Gastrocnemius medialis (tissue), 4 donors: ENCODE results near the gene TMEM8B. TPM values are rescaled to one million over a fixed set of nuclear protein-coding genes. Genes with fewer than 3 reads are reported as not detected.

Experiments used
- ATAC-seq, 2 donors: fragments of 150-250 bp; one replicate each; pipeline ENCODE4 v1.9.1; 2016
- DNase-seq, 2 donors: peaks; one replicate each; pipeline ENCODE4 v3.0.0-alpha.2; 2019
- H3K27ac ChIP-seq, 4 donors: fragments of 200-600 bp; sonication (generic); 1 replicate in 1 of 4; 2 replicates in 3 of 4; pipeline ENCODE4 v1.5.1; 2016 to 2018; ENCODE audit warnings: mild to moderate bottlenecking in 2 of 4, moderate library complexity in 1 of 4
- H3K27me3 ChIP-seq, 3 donors: fragments of 200-600 bp; sonication (generic) in 2 of 3; 1 replicate in 1 of 3; 2 replicates in 2 of 3; pipeline versions ENCODE4 v1.5.1 to v1.6.0; 2016 to 2019; ENCODE audit warnings: mild to moderate bottlenecking in 1 of 3, moderate library complexity in 1 of 3
- H3K36me3 ChIP-seq, 2 donors: fragments of 200-600 bp; sonication (generic) in 1 of 2; one replicate each; pipeline ENCODE4 v1.5.1; 2017 to 2018
- H3K4me1 ChIP-seq, 2 donors: fragments of 200-600 bp; sonication (generic) in 1 of 2; one replicate each; pipeline ENCODE4 v1.5.1; 2016 to 2017; ENCODE audit warnings: mild to moderate bottlenecking in 2 of 2
- H3K4me3 ChIP-seq, 4 donors: fragments of 200-600 bp; sonication (generic) in 3 of 4; 1 replicate in 1 of 4; 2 replicates in 3 of 4; pipeline ENCODE4 v1.5.1; 2016 to 2019; ENCODE audit warnings: mild to moderate bottlenecking in 2 of 4
- H3K9me3 ChIP-seq, 3 donors: fragments of 200-600 bp; sonication (generic) in 2 of 3; 1 replicate in 1 of 3; 2 replicates in 2 of 3; pipeline ENCODE4 v1.5.1; 2016 to 2019
- POLR2A ChIP-seq, 2 donors: fragments of 450-650 bp; IDR thresholded peaks; one replicate each; pipeline ENCODE4 v1.6.1; 2017; ENCODE audit warnings: antibody characterized with exemption in 2 of 2, mild to moderate bottlenecking in 2 of 2, moderate library complexity in 2 of 2
- in situ Hi-C, 4 donors: fragments of 200-750 bp; cut with MboI; loops; one replicate each; pipeline versions ENCODE4 v1.15.0 to v1.8.0; 2017; ENCODE audit warnings: low sequenced_read_pairs in 4 of 4
- intact Hi-C: fragments of 100-400 bp; cut with DNase I; formaldehyde crosslinking; loops from one replicate; pipeline ENCODE4 v1.15.1; 2023; ENCODE audit warnings: low total_unique reads
- total RNA-seq, 4 donors: library from RNA; depleted of rRNA; stranded (reverse); fragments of >200 nt; gene quantifications; one replicate each; pipeline versions ENCODE4 v1.1.0 to v1.2.3, GENCODE V29; 2016
- TF ChIP-seq, protein P1 (sequence below), 5 experiments: fragments of 450-650 bp in 3 of 5; fragments of 200-600 bp in 2 of 5; sonication (generic) in 2 of 5; IDR thresholded peaks in 4 of 5; conservative IDR thresholded peaks in 1 of 5; 1 replicate in 4 of 5; 2 replicates in 1 of 5; pipeline ENCODE4 v1.5.1; 2016 to 2019; ENCODE audit warnings: antibody characterized with exemption in 5 of 5, mild to moderate bottlenecking in 3 of 5, moderate library complexity in 3 of 5

TMEM8B gene
- total RNA-seq, 4 donors from 2014 or later, result 1.9 to 6.4 (median 6.1) TPM

- intact Hi-C loops, result no loop called here
Observed at GRCh38 chr9:35867538-35867937, 38.5 kb downstream of the TMEM8B start.

GRCh38 chr9:35868933-35869332 lies 39.9 kb downstream of the TMEM8B start:
- no peak for DNase-seq
- Histone ChIP-seq H3K9me3 (no peaks in the 10 kb centered on the region), H3K4me1 (no peaks in the 10 kb centered on the region), H3K27ac (no peak overlapping the region), H3K36me3 (no peaks in the 10 kb centered on the region), H3K4me3 (no peak overlapping the region), H3K27me3 (peaks cover 0 to 17% (median 5%) of the 10 kb centered on the region in 3 donors)
- in situ Hi-C loops (no loop called here), intact Hi-C loops (no loop called here)
- TF ChIP-seq, protein P1, sequence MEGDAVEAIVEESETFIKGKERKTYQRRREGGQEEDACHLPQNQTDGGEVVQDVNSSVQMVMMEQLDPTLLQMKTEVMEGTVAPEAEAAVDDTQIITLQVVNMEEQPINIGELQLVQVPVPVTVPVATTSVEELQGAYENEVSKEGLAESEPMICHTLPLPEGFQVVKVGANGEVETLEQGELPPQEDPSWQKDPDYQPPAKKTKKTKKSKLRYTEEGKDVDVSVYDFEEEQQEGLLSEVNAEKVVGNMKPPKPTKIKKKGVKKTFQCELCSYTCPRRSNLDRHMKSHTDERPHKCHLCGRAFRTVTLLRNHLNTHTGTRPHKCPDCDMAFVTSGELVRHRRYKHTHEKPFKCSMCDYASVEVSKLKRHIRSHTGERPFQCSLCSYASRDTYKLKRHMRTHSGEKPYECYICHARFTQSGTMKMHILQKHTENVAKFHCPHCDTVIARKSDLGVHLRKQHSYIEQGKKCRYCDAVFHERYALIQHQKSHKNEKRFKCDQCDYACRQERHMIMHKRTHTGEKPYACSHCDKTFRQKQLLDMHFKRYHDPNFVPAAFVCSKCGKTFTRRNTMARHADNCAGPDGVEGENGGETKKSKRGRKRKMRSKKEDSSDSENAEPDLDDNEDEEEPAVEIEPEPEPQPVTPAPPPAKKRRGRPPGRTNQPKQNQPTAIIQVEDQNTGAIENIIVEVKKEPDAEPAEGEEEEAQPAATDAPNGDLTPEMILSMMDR (IDR thresholded peaks at IDR 0.05 in 4 of 5, conservative IDR thresholded peaks at IDR 0.05 in 1 of 5), result no peak
- no peak for TF ChIP-seq POLR2A (IDR thresholded peaks at IDR 0.05)
- no peak for ATAC-seq

More at GRCh38 chr9:35867538-35867937, 38.5 kb downstream of the TMEM8B start:
- Histone ChIP-seq H3K9me3 (no peaks in the 10 kb centered on the region), H3K4me3 (no peak overlapping the region), H3K4me1 (no peaks in the 10 kb centered on the region), H3K27ac (no peak overlapping the region), H3K27me3 (peaks cover 5 to 26% (median 6%) of the 10 kb centered on the region in 3 donors), H3K36me3 (no peaks in the 10 kb centered on the region)
- TF ChIP-seq, protein P1 (IDR thresholded peaks at IDR 0.05 in 4 of 5, conservative IDR thresholded peaks at IDR 0.05 in 1 of 5), result no peak
- no peak for TF ChIP-seq POLR2A (IDR thresholded peaks at IDR 0.05)
- no peak for ATAC-seq
- in situ Hi-C loops, result no loop called here
- DNase-seq, result no peak

GRCh38 chr9:35869621-35870216 lies 40.7 kb downstream of the TMEM8B start:
- intact Hi-C loops, result no loop called here
- no peak overlapping the region for H3K4me3 ChIP-seq

DNA sequence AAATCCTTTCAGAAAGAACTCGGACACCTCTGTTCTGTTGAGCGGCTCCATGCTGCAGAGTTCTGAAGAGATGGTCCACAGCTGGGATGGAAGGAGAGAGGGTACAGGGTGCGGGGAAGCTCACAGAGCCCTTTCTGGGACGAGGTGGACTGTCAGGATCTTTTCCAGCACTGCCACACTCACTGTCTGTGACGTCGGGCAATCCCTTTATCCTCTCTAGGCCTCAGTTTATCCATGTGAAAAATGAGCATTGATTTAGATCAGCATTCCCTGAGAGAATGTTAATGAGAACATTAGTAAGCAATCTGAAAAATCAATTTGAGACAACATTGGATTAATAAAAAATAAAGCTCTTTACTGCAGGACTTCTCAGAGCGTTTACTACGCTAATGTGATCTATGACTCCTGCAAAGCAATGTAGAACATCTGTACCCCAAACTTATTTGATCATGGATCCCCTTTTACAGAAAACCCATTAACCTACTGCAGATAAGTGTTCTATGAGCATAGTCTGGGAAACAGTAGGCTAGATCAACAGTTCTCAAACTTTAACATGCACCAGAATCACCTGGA lies 41.4 kb downstream of the TMEM8B start, which contains the start of gene OR13J1:
Gene OR13J1 (minus strand): TSS at position 51 of the 573 bp plus-strand sequence. CDS start 0 bp downstream, at position 51.
- intact Hi-C loops, result no loop called here
- H3K4me3 ChIP-seq, result no peak within 1 kb of the TSS

More at GRCh38 chr9:35869621-35870216, 40.7 kb downstream of the TMEM8B start:
- ATAC-seq, result no peak
- no peaks in the 10 kb centered on the region for H3K36me3 ChIP-seq
- no peak for DNase-seq
- H3K27ac ChIP-seq, result no peak overlapping the region
- no peaks in the 10 kb centered on the region for H3K9me3 ChIP-seq
- peaks cover 0 to 14% (median 0%) of the 10 kb centered on the region in 3 donors for H3K27me3 ChIP-seq
- H3K4me1 ChIP-seq, result no peaks in the 10 kb centered on the region
- in situ Hi-C loops, result loop anchor here in 1 of 4 donors (10.0 kb wide), 1 partner anchor 75 kb away; the partner anchor contains the start of gene NPR2
- TF ChIP-seq POLR2A (IDR thresholded peaks at IDR 0.05), result no peak
- TF ChIP-seq, protein P1 (IDR thresholded peaks at IDR 0.05 in 4 of 5, conservative IDR thresholded peaks at IDR 0.05 in 1 of 5), result no peak

More for the DNA sequence above, 41.4 kb downstream of the TMEM8B start, which contains the start of gene OR13J1:
- in situ Hi-C loops, result loop anchor here in 1 of 4 donors (10.0 kb wide), 1 partner anchor 76 kb away; the partner anchor contains the start of gene NPR2
- ATAC-seq (no peak), DNase-seq (no peak)
- no peak within 1 kb of the TSS for H3K27ac ChIP-seq
- TF ChIP-seq POLR2A (IDR thresholded peaks at IDR 0.05), result no peak
- TF ChIP-seq, protein P1 (IDR thresholded peaks at IDR 0.05 in 4 of 5, conservative IDR thresholded peaks at IDR 0.05 in 1 of 5), result no peak
- no peaks in the 10 kb centered on the region for H3K9me3 ChIP-seq
- no peaks in the 10 kb centered on the region for H3K36me3 ChIP-seq
- H3K4me1 ChIP-seq, result no peaks in the 10 kb centered on the region
- peaks cover 0 to 13% (median 0%) of the 10 kb centered on the region in 3 donors for H3K27me3 ChIP-seq
